Hepatocyte (in vitro differentiated cells): ENCODE data around the gene OR10G3.

Source experiments
- EZH2 ChIP-seq: fragments of 200-600 bp; sonication (generic); IDR thresholded peaks from 2 replicates; pipeline ENCODE4 v1.6.1; 2016; ENCODE audit warnings: antibody characterized with exemption, mild to moderate bottlenecking, borderline replicate concordance
- TF ChIP-seq, protein P1 (sequence below): fragments of 200-600 bp; sonication (generic); IDR thresholded peaks from 2 replicates; pipeline ENCODE4 v1.5.1; 2016; ENCODE audit warnings: antibody characterized with exemption, mild to moderate bottlenecking; ENCODE audit not compliant: poor library complexity

DNA sequence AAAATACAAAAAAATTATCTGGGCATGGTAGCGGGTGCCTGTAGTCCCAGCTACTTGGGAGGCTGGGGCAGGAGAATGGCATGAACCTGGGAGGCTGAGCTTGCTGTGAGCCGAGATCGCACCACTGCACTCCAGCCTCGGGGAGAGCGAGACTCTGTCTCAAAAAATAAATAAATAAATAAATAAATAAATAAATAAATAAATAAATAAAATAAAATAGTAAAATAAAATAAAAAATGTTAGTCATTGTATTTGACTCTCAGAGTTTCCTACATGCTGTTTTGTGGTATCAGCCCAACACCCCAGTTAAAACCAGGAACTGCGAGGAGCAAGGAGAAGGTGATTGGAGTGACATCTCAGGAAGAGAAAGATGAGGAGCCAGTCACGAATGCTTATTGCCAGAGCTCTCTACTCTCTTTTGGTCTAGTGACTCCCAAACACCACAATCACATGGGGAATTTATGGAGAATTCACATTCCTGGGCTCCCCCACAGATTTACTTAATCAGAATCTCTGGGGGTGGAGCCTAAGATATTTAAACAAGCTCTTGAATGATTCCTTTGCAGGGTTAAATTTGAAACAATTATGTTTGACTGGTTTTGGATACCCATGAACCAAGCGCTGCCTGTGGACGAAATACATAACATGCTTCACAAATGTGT is 38.3 kb downstream of the OR10G3 start:
- TF ChIP-seq, protein P1, sequence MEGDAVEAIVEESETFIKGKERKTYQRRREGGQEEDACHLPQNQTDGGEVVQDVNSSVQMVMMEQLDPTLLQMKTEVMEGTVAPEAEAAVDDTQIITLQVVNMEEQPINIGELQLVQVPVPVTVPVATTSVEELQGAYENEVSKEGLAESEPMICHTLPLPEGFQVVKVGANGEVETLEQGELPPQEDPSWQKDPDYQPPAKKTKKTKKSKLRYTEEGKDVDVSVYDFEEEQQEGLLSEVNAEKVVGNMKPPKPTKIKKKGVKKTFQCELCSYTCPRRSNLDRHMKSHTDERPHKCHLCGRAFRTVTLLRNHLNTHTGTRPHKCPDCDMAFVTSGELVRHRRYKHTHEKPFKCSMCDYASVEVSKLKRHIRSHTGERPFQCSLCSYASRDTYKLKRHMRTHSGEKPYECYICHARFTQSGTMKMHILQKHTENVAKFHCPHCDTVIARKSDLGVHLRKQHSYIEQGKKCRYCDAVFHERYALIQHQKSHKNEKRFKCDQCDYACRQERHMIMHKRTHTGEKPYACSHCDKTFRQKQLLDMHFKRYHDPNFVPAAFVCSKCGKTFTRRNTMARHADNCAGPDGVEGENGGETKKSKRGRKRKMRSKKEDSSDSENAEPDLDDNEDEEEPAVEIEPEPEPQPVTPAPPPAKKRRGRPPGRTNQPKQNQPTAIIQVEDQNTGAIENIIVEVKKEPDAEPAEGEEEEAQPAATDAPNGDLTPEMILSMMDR, result no peak
- TF ChIP-seq EZH2, result no peak
